ENCODE results near the gene SCN4B. TPM values are rescaled to one million over a fixed set of nuclear protein-coding genes. Genes with fewer than 3 reads are reported as not detected.

SCN4B gene
- total and polyA plus RNA-seq, 2 donors (not counting 3 experiments of a cell fraction or from before 2014, with no cell fraction given), result 0.06 to 0.13 TPM

GRCh38 chr11:118154641-118155040, 2.0 kb upstream of the SCN4B start:
- no peak overlapping the region for H3K9ac ChIP-seq (replicated peaks; ENCODE audit: extremely low read depth, insufficient read depth, low read length)
- intact Hi-C loops (cut with micrococcal nuclease), result no loop called here
- H3K4me1 ChIP-seq (ENCODE audit: control insufficient read depth, extremely low read depth, insufficient read depth, low read length), result peaks cover 3% of the 10 kb centered on the region
- CTCF ChIA-PET, result interaction anchor here (1.1 to 6.8 kb wide), 2 partner anchors 17 to 44 kb away, joined by 3 to 66 read pairs; no protein-coding TSS in a partner anchor
- TF ChIP-seq POLR2AphosphoS5 (IDR thresholded peaks at IDR 0.05; ENCODE audit: insufficient read depth, low read depth, low read length) (no peak), JUN (IDR thresholded peaks at IDR 0.05; ENCODE audit: borderline replicate concordance, insufficient read depth, insufficient read length, low read depth) (no peak), GATA2 (IDR thresholded peaks at IDR 0.05; ENCODE audit: insufficient read depth, insufficient read length, low read depth, low read length) (no peak), MAX (IDR thresholded peaks at IDR 0.05; ENCODE audit: insufficient read depth, insufficient read length) (no peak), POLR2A (IDR thresholded peaks at IDR 0.05; ENCODE audit: low read depth, low read length) (no peak), CTCF (IDR thresholded peaks at IDR 0.05; ENCODE audit: extremely low read depth in 1 of 2, insufficient read depth in 1 of 2, low read depth in 1 of 2, low read length in 2 of 2) (no peak), EZH2 (IDR thresholded peaks at IDR 0.05; ENCODE audit: borderline replicate concordance, low read depth, low read length, severe bottlenecking) (no peak), MYC (IDR thresholded peaks at IDR 0.05; ENCODE audit: low read depth, low read length) (no peak), FOS (IDR thresholded peaks at IDR 0.05; ENCODE audit: borderline replicate concordance, insufficient read depth, low read length) (no peak)
- POLR2A ChIA-PET, result no interaction called here
- no peaks in the 10 kb centered on the region for H3K9me3 ChIP-seq (replicated peaks; ENCODE audit: control insufficient read depth, insufficient read depth, low read length)
- peaks cover 87 to 88% of the 10 kb centered on the region in 2 experiments for H3K27me3 ChIP-seq (ENCODE audit: control insufficient read depth in 2 of 2, insufficient read depth in 2 of 2, low read length in 2 of 2)
- dilution Hi-C loops (cut with MboI; ENCODE audit: extremely low pct_ligation_motif_present, low sequenced_read_pairs), result no loop called here
- H3K79me2 ChIP-seq (ENCODE audit: control insufficient read depth, insufficient read depth, low read length), result no peaks in the 10 kb centered on the region
- no peak overlapping the region for H3K27ac ChIP-seq (ENCODE audit: insufficient read depth, low read depth, low read length)
- no peak overlapping the region for H2AFZ ChIP-seq (ENCODE audit: low read depth, low read length)
- H4K20me1 ChIP-seq (replicated peaks; ENCODE audit: control insufficient read depth, extremely low read depth, insufficient read depth, low read length), result no peaks in the 10 kb centered on the region
- no peaks in the 10 kb centered on the region for H3K9me1 ChIP-seq (replicated peaks; ENCODE audit: control insufficient read depth, extremely low read depth, insufficient read depth, low read length)
- no TSS peak for BruUV-seq (replicated peaks)
- no peak overlapping the region for H3K4me2 ChIP-seq (ENCODE audit: insufficient read depth, low read length)
- no peak overlapping the region for H3K4me3 ChIP-seq (replicated peaks in 1 of 3; ENCODE audit: insufficient read depth in 1 of 3, low read depth in 1 of 3, low read length in 3 of 3)
- no peak for FAIRE-seq
- no peak for DNase-seq (ENCODE audit: low read depth, low spot score)
- no peaks in the 10 kb centered on the region for H3K36me3 ChIP-seq (ENCODE audit: control insufficient read depth in 2 of 2, extremely low read depth in 1 of 2, insufficient read depth in 2 of 2, low read length in 2 of 2)
